ENCODE data around the gene ZBTB3.
"Not testable (repeated sequence)": the region's sequence is repeated elsewhere in the genome, so short reads cannot be mapped to it uniquely, and the experiment has no call there.

The ZBTB3 gene

GRCh38 chr11:62752994-62753735 is 795 bp downstream of the ZBTB3 start:
- peak overlapping the region; percentile 86 for H3K27ac ChIP-seq

GRCh38 chr11:62752177-62752785 is 1.7 kb downstream of the ZBTB3 start:
- TF ChIP-seq CTCF (conservative IDR thresholded peaks at IDR 0.05), result no peak
- TF ChIP-seq ZFX (IDR thresholded peaks at IDR 0.05), result no peak
- H3K27ac ChIP-seq, result no peak overlapping the region

More at GRCh38 chr11:62752994-62753735, 795 bp downstream of the ZBTB3 start:
- TF ChIP-seq CTCF (conservative IDR thresholded peaks at IDR 0.05) (no peak), ZFX (IDR thresholded peaks at IDR 0.05) (no peak)

- H3K27ac ChIP-seq, result not testable (repeated sequence)
Observed at GRCh38 chr11:62749931-62750330, 4.0 kb downstream of the ZBTB3 start.

GRCh38 chr11:62747475-62748160 is 6.3 kb downstream of the ZBTB3 start:
- TF ChIP-seq ZFX (IDR thresholded peaks at IDR 0.05) (no peak), CTCF (conservative IDR thresholded peaks at IDR 0.05) (no peak)
- H3K27ac ChIP-seq, result no peak overlapping the region

- TF ChIP-seq CTCF (conservative IDR thresholded peaks at IDR 0.05), result no peak
- no peak for TF ChIP-seq ZFX (IDR thresholded peaks at IDR 0.05)
- no peak overlapping the region for H3K27ac ChIP-seq
Observed at GRCh38 chr11:62737196-62737595, 16.8 kb downstream of the ZBTB3 start.

- TF ChIP-seq ZFX (IDR thresholded peaks at IDR 0.05) (no peak), CTCF (conservative IDR thresholded peaks at IDR 0.05) (no peak)
- no peak overlapping the region for H3K27ac ChIP-seq
Observed at GRCh38 chr11:62732830-62733229, 21.1 kb downstream of the ZBTB3 start.

GRCh38 chr11:62730076-62730475 is 23.9 kb downstream of the ZBTB3 start:
- peak overlapping the region; percentile 97 for H3K27ac ChIP-seq

- TF ChIP-seq CTCF (conservative IDR thresholded peaks at IDR 0.05), result no peak
- no peak; the same call in 1 of the 2 replicates for TF ChIP-seq ZFX (IDR thresholded peaks at IDR 0.05)
- H3K27ac ChIP-seq, result peak within 1 kb of the TSS; percentile 97
Observed at GRCh38 chr11:62728171-62728988, 25.6 kb downstream of the ZBTB3 start, which contains the start of gene TTC9C. TTC9C (plus strand) TSS chr11:62728486; CDS start chr11:62728849, 363 bp downstream.
